ENCODE results near the gene GSTO1. TPM values are rescaled to one million over a fixed set of nuclear protein-coding genes. Genes with fewer than 3 reads are reported as not detected.

The GSTO1 gene
- total and polyA plus RNA-seq, 12 donors = 108 to 262 (median 165) TPM

- WGBS, 4 donors = 25 to 30% (median 27%) methylated on average over 2 of the region's 2 CpGs
- DNase-seq = peak; percentile 21 to 66 (median 38)
Measured at GRCh38 chr10:104209575-104210198, 45.0 kb upstream of the GSTO1 start.

GRCh38 chr10:104216631-104217030 lies 38.1 kb upstream of the GSTO1 start:
- Histone ChIP-seq H3K4me3 (no peak overlapping the region), H3K4me1 (replicated peaks in 1 of 2) (no peaks in the 10 kb centered on the region), H3K36me3 (replicated peaks in 1 of 2) (no peaks in the 10 kb centered on the region), H3K27me3 (no peaks in the 10 kb centered on the region), H3K9me3 (replicated peaks in 1 of 3) (no peaks in the 10 kb centered on the region), H3K27ac (no peak overlapping the region)
- no peak for DNase-seq
- intact Hi-C loops (cut with DNase I) = no loop called here
- TF ChIP-seq CTCF (IDR thresholded peaks at IDR 0.05) (no peak), POLR2A (IDR thresholded peaks at IDR 0.05) (no peak)
- 87 to 97% (median 90%) methylated on average over 3 of the region's 3 CpGs for WGBS, 4 donors

More at GRCh38 chr10:104209575-104210198, 45.0 kb upstream of the GSTO1 start:
- TF ChIP-seq POLR2A (IDR thresholded peaks at IDR 0.05) (no peak), CTCF (IDR thresholded peaks at IDR 0.05) (peak; percentile 33 to 62 (median 56))
- Histone ChIP-seq H3K27me3 (no peaks in the 10 kb centered on the region), H3K4me3 (no peak overlapping the region), H3K36me3 (replicated peaks in 1 of 2) (no peaks in the 10 kb centered on the region), H3K27ac (no peak overlapping the region), H3K9me3 (replicated peaks in 1 of 3) (no peaks in the 10 kb centered on the region), H3K4me1 (replicated peaks in 1 of 2) (no peaks in the 10 kb centered on the region)
- intact Hi-C loops (cut with DNase I) = loop anchor here (2.0 to 5.0 kb wide), 3 partner anchors 162 to 322 kb away; no protein-coding TSS in a partner anchor

GRCh38 chr10:104218751-104219150 lies 35.9 kb upstream of the GSTO1 start:
- 46 to 71% (median 65%) methylated on average over 4 to 7 of the region's 7 CpGs for WGBS, 4 donors
- Histone ChIP-seq H3K9me3 (replicated peaks in 1 of 3) (no peaks in the 10 kb centered on the region), H3K4me1 (replicated peaks in 1 of 2) (no peaks in the 10 kb centered on the region), H3K4me3 (no peak overlapping the region), H3K36me3 (replicated peaks in 1 of 2) (no peaks in the 10 kb centered on the region), H3K27ac (no peak overlapping the region), H3K27me3 (no peaks in the 10 kb centered on the region)
- TF ChIP-seq CTCF (IDR thresholded peaks at IDR 0.05) = no peak
- TF ChIP-seq POLR2A (IDR thresholded peaks at IDR 0.05) = no peak
- intact Hi-C loops (cut with DNase I) = no loop called here
- no peak for DNase-seq

- no peak overlapping the region for H3K4me3 ChIP-seq
- H3K36me3 ChIP-seq (replicated peaks in 1 of 2) = no peaks in the 10 kb centered on the region
- H3K9me3 ChIP-seq (replicated peaks in 1 of 3) = no peaks in the 10 kb centered on the region
- intact Hi-C loops (cut with DNase I) = no loop called here
- no peak for DNase-seq
- TF ChIP-seq POLR2A (IDR thresholded peaks at IDR 0.05) (no peak), CTCF (IDR thresholded peaks at IDR 0.05) (no peak)
- H3K27ac ChIP-seq = no peak overlapping the region
- 78 to 85% (median 81%) methylated on average over 2 of the region's 2 CpGs for WGBS, 4 donors
- no peaks in the 10 kb centered on the region for H3K4me1 ChIP-seq (replicated peaks in 1 of 2)
- no peaks in the 10 kb centered on the region for H3K27me3 ChIP-seq
Measured at GRCh38 chr10:104220522-104220921, 34.2 kb upstream of the GSTO1 start.

Measured in adrenal gland (tissue), 12 donors.